Islet of Langerhans (tissue), 1 donor: ENCODE measurements around the gene EVA1C.
"Not testable (repeated sequence)": the region's sequence is repeated elsewhere in the genome, so short reads cannot be mapped to it uniquely, and the experiment has no call there.

Experiments used
- FAIRE-seq: peaks from one replicate; lab custom pipeline; 2011; peaks lifted over from hg19 to GRCh38; lab: Jason Lieb, UNC

The EVA1C gene

DNA sequence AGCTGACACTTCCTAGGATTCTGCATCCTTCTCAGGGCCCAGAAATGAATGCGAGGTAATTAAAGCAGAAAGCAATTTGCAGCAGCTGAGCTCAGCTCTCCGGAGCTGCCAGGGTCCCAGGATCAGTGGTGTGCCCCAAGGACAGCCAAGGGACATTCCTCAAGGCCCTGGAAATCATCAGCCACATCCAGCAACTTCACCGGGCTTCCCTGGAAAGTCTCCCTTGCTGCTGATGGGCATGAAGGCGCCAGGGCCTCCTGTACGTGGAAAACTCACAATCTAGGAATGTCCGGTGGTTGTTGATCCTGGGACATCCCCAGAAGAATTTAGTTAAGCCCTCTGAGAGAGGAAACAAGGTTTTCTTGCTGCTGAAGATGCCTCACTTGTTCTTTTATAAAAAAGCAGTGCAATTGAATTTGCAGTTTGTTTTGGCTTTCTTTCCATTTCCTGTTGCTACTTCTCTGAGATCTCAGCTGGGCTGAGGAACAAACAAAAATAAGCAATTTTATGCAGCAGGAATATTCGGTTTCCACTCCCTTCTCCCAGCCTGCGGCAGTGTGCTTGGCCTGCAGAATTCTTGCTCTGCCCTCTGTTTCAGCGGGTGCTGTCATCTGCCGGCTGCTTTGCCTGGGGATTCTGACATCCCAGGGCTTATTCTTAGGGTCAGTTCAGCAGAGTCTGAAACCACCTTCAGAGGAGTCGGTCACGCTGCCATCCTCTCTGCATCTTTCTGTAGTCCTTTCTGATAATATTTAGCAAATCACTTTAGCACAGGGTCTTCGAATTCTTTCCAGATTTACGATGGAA is 86.9 kb downstream of the EVA1C start:
- no peak for FAIRE-seq

- FAIRE-seq: not testable (repeated sequence)
Observed at GRCh38 chr21:32503641-32504040, 91.1 kb downstream of the EVA1C start.

DNA sequence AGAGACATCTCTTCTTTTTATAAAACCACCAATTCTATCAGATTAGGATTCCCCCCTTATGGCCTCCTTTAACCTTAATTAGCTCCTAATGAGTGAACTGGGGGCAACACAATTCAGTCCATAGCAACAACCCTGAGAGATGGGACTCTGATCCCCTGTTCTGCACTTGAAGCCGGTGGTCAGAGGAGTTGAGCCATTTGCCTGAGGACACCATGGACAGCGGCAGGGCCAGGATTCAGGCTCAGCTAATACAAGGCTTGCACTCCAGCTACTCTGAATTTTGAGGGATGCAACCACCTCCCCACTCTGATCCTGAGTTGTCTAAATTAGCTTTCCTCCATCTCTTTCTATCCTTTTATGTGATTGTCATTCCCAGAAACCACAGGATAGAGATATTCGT is 93.3 kb downstream of the EVA1C start:
- FAIRE-seq: not testable (repeated sequence)

- FAIRE-seq: not testable (repeated sequence)
Observed at GRCh38 chr21:32506411-32506965, 94.0 kb downstream of the EVA1C start.

DNA sequence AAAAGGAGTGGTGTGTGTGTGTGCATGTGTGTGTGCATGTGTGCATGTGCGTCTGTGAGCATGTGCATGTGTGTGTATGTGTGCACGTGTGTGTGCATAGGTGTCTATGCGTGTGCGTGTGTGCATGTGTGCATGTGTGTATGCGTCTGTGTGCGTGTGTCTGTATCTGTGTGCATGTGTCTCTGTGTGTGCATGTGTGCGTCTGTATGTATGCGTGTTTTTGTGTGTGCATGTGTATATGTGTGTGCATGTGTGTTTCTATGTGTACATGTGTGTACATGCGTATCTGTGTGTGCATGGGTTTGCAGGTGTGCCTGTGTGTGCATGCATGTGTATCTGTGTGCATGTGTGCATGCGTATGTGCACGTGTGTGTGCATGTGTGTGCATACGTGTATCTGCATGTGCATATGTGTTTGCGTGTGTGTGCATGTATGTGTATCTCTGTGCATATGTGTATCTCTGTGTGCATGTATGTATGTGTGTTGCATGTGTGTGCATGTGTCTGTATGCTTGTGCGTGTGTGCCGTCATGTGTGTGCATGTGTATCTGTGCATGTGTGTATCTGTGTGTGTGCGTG is 94.9 kb downstream of the EVA1C start:
- FAIRE-seq: no peak

- FAIRE-seq: not testable (repeated sequence)
Observed at GRCh38 chr21:32508036-32508435, 95.5 kb downstream of the EVA1C start.

DNA sequence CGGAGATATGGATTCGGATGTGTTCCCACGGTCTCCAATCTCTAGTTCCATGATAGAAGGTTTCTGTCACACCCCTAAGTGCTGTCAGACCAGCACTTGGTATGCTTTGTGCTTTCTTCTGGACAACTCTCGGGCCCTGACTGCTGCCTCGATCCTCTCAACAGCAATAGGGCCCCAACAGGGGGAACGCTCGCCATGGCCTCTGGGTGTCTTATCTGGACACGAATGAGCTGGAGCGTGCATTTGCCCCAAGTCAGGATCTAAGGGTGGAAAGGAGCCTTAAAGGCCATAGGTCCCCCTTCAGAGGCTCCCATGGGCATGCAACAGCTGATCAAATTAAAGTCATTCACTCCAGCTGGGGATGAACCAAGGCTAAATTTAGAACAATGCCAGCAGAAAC is 96.1 kb downstream of the EVA1C start:
- FAIRE-seq: no peak

DNA sequence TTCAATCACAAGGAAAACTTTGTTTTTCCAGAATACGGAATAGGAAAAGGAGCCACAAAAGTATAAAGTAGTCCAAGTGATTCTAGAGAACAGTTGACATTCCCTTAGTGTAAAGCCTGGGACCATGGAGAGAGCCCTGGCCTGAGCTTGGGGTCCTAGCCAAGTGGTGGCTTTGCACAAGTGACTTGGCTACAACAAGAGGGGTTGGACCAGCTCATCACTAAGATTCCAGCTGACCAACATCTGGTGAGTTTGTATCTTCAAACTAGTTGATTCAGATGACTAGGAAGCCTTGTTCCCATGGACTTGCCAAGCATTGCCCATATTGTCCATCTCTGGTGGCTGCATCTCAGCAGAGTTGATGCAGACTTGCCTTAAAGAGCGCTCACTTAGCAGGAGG is 96.5 kb downstream of the EVA1C start:
- FAIRE-seq: not testable (repeated sequence)

- no peak for FAIRE-seq
Observed at GRCh38 chr21:32514275-32515055, 102.0 kb downstream of the EVA1C start.

DNA sequence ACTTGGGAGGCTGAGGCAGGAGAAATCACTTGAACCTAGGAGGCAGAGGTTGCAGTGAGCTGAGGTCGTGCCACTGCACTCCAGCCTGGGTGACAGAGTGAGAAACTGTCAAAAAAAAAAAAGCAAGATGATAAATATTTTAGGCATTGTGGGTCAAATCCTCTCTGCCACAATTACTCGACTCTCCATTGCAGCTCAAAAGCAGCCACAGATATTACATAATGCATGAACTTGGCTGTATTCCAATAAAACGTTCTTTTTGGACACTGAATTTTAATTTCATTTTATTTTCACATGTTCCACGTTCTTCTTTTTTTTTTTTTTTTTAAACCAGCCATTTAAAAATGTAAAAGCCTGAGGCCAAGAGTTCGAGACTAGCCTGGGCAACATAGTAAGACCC is 103.4 kb downstream of the EVA1C start:
- FAIRE-seq: no peak

GRCh38 chr21:32516756-32517649 is 104.5 kb downstream of the EVA1C start:
- no peak for FAIRE-seq

GRCh38 chr21:32519945-32520874 is 107.7 kb downstream of the EVA1C start:
- no peak for FAIRE-seq

DNA sequence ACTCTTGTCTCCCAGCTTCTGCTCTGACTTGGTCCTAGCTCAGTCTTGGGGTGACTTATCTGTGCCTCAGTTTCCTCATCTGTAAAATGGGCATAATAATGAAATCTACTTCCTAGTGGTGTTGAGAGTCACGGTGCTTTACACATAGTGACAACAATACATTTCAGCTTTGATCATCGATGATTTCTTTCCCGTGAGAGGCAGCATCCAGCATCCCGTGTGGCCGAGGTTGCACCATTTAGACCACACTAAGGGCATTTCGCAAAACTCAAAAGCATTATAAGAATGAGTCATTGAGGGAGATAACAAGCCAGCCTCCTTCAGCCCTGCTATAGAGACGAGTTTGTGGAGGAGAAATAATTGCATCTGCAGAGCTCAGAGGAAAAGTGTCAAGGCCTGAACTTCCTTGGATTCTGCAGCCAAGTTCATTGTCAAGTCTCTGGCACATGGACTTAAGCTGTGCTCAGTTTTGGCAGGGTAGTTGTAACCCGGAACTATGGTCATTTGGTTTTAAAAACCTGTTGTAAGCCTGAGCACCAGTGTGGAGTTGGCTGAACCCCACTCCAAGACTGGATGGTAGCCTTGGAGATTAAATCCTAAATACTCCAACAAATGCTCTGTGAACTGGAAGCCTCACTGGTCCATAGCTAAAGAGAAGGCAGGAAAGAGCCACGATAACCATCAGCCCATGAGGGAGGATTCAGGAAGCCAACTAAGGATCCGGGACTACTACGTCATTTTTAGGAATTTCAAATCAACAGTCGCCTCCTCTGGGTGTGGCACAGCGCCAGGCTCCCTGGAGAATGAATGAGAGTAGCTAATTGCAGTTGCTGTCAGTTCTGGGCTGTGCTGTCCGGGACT is 108.6 kb downstream of the EVA1C start:
- FAIRE-seq: no peak

DNA sequence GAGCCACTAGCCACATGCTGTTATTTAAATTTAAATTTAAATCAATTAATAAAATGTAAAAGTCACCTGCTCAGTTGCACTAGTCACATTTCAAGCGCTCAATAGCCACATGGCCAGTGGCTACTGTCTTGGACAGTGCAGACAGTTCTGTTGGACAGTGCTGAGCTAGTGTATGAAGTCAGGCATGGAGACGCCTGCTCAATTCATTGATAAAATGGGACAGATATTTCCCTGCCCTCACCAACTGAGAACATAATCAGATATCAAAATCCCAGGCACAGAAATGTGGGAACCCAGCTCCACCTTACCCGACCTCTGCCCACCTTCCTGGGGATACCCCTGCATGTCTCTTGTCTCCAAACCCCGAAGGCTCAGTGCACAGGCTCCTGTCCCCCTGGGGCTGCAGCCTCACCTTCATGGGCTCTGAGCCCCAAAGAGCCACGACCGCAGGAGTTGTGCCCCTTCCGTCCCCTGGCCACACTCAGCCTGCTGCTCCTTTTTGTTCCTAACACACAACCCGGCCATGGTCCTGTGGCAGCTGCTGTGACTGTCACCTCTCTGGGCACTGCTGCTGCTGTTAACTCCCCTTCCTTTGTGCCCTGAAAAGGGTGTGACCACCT is 109.3 kb downstream of the EVA1C start:
- FAIRE-seq: no peak

DNA sequence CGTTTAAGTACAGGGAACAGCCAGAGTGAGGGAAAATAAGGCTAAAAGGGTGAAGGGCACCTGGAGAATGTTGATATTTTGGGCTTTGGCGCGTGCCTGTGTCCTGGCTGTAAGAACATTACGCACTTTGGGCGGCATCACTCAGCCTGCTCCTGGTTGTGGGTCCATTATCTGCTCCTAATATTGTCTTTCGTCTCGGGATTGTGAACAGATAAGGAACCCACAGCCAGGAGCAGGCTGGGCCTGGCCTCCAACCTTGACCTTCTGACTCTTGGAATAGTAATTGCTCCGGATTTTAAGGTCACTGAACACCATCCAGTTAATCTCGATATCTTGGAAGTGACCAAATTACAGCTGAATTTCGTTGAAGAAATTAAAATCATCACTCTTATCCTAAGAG is 111.0 kb downstream of the EVA1C start:
- FAIRE-seq: no peak

GRCh38 chr21:32523988-32524719 is 111.6 kb downstream of the EVA1C start:
- FAIRE-seq: no peak

- no peak for FAIRE-seq
Observed at GRCh38 chr21:32525282-32525681, 112.8 kb downstream of the EVA1C start.

GRCh38 chr21:32529679-32530078 is 117.2 kb downstream of the EVA1C start:
- FAIRE-seq: no peak

DNA sequence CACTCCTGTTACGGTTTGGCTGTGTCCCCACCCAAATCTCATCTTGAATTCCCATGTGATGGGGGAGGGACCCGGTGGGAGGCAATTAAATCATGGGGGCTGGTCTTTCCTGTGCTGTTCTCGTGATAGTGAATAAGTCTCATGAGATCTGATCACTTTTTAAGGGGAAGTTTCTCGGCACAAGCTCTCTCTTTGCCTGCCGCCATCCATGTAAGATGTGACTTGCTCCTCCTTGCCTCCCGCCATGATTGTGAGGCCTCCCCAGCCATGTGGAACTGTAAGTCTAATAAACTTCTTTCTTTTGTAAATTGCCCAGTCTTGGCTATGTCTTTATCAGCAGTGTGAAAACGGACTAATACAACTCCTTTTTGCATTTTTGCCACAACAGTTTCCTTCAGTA is 118.3 kb downstream of the EVA1C start:
- not testable (repeated sequence) for FAIRE-seq
